Measurements from ENCODE around the gene EXOSC3. TPM values are rescaled to one million over a fixed set of nuclear protein-coding genes. Genes with fewer than 3 reads are reported as not detected.

EXOSC3 gene
- total RNA-seq, 1 experiment from 2014 or later = 81.0 TPM

- no peak overlapping the region for H2BK12ac ChIP-seq (ENCODE audit: insufficient read length, low read depth, low read length)
- no peak overlapping the region for H3K27ac ChIP-seq (ENCODE audit: insufficient read length, low read depth, low read length)
- no peaks in the 10 kb centered on the region for H4K20me1 ChIP-seq (ENCODE audit: control insufficient read depth, insufficient read depth, insufficient read length)
- WGBS (ENCODE audit: extremely low coverage, insufficient read length, low lambda C conversion rate) = no CpG with 5 or more reads among the region's 5 CpGs
- no peaks in the 10 kb centered on the region for H3K27me3 ChIP-seq (ENCODE audit: insufficient read depth, low read length)
- H4K5ac ChIP-seq (ENCODE audit: insufficient read length, low read depth, low read length) = no peak overlapping the region
- no peak overlapping the region for H3T11ph ChIP-seq (ENCODE audit: low read length)
- no peak for TF ChIP-seq CTCF (conservative IDR thresholded peaks at IDR 0.05)
- H2AFZ ChIP-seq (ENCODE audit: low read length) = no peak overlapping the region
- peaks cover 4% of the 10 kb centered on the region for H3K23me2 ChIP-seq (ENCODE audit: insufficient read length, low read depth, low read length, poor library complexity, severe bottlenecking)
- no peak overlapping the region for H3K56ac ChIP-seq (ENCODE audit: insufficient read length, low read depth, low read length)
- no peaks in the 10 kb centered on the region for H3K4me1 ChIP-seq (ENCODE audit: insufficient read depth, low read length)
- H3K4ac ChIP-seq (ENCODE audit: low read depth, low read length) = no peak overlapping the region
- no peaks in the 10 kb centered on the region for H3K79me1 ChIP-seq (ENCODE audit: insufficient read depth, low read depth, low read length, poor library complexity, severe bottlenecking)
- H3K79me2 ChIP-seq (ENCODE audit: insufficient read depth, low read length) = no peaks in the 10 kb centered on the region; the same call in 1 of the 2 replicates
- no peak overlapping the region for H3K14ac ChIP-seq (ENCODE audit: insufficient read depth, low read length)
- Mint-ChIP-seq H3K27ac (no peak overlapping the region), H3K27me3 (ENCODE audit: low read depth) (peaks cover 15% of the 10 kb centered on the region), H3K4me1 (peaks cover 6% of the 10 kb centered on the region in 2 experiments), H3K4me3 (no peak overlapping the region), H3K9me3 (peaks cover 0 to 5% of the 10 kb centered on the region in 2 experiments; a peak in 2 of 5 replicates), H3K36me3 (ENCODE audit: insufficient read depth in 1 of 3, low read depth in 3 of 3) (peaks cover 0 to 7% (median 2%) of the 10 kb centered on the region in 3 experiments; a peak in 3 of 7 replicates)
- no peak overlapping the region for H2BK120ac ChIP-seq (ENCODE audit: low read depth, low read length, poor library complexity, severe bottlenecking)
- no peak overlapping the region for H4K91ac ChIP-seq (ENCODE audit: insufficient read length, low read depth, low read length)
- DNase-seq = no peak
- H3K23ac ChIP-seq (ENCODE audit: insufficient read length, low read depth, low read length) = no peak overlapping the region
- H2AK5ac ChIP-seq (ENCODE audit: insufficient read length, low read length) = no peak overlapping the region
- H3K9ac ChIP-seq (ENCODE audit: extremely low read depth, insufficient read length, low read length) = no peak overlapping the region
- no peaks in the 10 kb centered on the region for H3K9me3 ChIP-seq (ENCODE audit: control insufficient read depth, low read depth, low read length)
- H2BK20ac ChIP-seq (ENCODE audit: low read depth, low read length, poor library complexity, severe bottlenecking) = no peak overlapping the region
- no peak overlapping the region for H3K18ac ChIP-seq (ENCODE audit: insufficient read length, low read depth, low read length)
- H2BK15ac ChIP-seq (ENCODE audit: low read depth, low read length) = no peak overlapping the region
- H3K4me2 ChIP-seq (ENCODE audit: insufficient read depth, insufficient read length, low read length) = no peak overlapping the region
- H2BK5ac ChIP-seq (ENCODE audit: insufficient read length, low read length) = no peak overlapping the region
- H4K8ac ChIP-seq (replicated peaks; ENCODE audit: insufficient read length, low read depth, low read length) = no peak overlapping the region
Measured at GRCh38 chr9:37749129-37749528, 35.7 kb downstream of the EXOSC3 start.
